ENCODE measurements around the gene TMEM174.

Gene TMEM174

GRCh38 chr5:73136055-73136562 lies 36.9 kb upstream of the TMEM174 start:
- no peaks in the 10 kb centered on the region for H3K9me3 ChIP-seq (ENCODE audit: control insufficient read depth in 2 of 2, low read length in 2 of 2)
- H3K4me3 ChIP-seq (ENCODE audit: low read length in 2 of 2), result no peak overlapping the region
- no peaks in the 10 kb centered on the region for H3K36me3 ChIP-seq (ENCODE audit: control insufficient read depth in 2 of 2, insufficient read depth in 2 of 2, low read length in 2 of 2)
- H3K27ac ChIP-seq (ENCODE audit: low read length), result no peak overlapping the region
- H3K4me1 ChIP-seq (ENCODE audit: control insufficient read depth, insufficient read depth, low read length), result no peaks in the 10 kb centered on the region
- no peak overlapping the region for H3K9ac ChIP-seq (ENCODE audit: low read length in 2 of 2)
- H3K27me3 ChIP-seq (ENCODE audit: control insufficient read depth in 1 of 2, insufficient read depth in 2 of 2, low read length in 2 of 2), result peaks cover 0 to 13% of the 10 kb centered on the region in 2 donors

DNA sequence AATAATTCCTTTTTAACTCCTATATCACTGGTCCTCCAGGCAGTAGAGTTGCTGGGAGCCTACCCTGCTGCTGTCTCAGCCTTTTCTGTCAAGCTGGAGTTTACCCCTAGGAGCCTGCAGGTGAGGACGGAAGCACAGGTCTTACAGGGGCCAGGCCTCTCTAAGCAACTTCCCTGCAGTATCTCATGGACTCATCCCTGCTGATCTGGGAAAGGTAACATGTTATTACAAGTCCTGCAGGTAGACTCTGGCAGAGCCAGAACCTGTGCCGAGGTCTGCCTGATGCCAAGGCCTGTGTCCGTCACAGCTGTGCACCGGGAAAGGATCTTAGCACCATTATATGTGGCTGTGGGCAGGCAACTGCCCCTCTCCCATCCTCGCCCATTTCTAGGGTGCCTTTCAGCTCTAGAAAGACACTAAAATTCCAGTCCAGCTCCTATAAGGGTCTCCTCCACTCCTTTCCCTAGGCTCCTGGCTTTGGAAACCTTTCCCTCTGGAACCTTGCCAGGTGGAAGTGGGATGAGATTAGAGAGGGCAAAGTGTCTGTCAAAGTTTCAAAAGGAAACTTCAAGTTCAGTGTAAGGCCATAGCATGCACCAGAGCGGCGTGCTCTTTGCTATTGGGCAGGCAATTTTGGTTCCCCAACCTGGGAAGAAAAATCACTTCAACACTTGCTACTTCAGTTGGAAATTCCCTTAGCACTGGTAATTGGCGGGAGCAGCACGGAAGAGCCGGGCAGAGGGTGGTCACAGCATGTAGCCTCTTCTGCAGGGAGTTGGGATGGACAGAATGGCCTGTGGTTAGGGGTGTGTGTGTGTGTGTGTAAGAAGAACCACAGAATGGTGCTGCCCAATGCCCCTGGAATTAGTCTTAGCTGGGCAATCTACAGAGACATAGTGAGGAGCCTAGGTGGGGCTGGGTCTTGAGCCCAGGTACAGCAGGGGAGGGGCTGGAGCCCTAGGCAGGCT lies 35.1 kb upstream of the TMEM174 start:
- Histone ChIP-seq H3K36me3 (ENCODE audit: control insufficient read depth in 2 of 2, insufficient read depth in 2 of 2, low read length in 2 of 2) (no peaks in the 10 kb centered on the region), H3K4me3 (ENCODE audit: low read length in 2 of 2) (no peak overlapping the region), H3K27me3 (ENCODE audit: control insufficient read depth in 1 of 2, insufficient read depth in 2 of 2, low read length in 2 of 2) (peaks cover 0 to 13% of the 10 kb centered on the region in 2 donors), H3K4me1 (ENCODE audit: control insufficient read depth, insufficient read depth, low read length) (no peaks in the 10 kb centered on the region), H3K9me3 (ENCODE audit: control insufficient read depth in 2 of 2, low read length in 2 of 2) (no peaks in the 10 kb centered on the region), H3K27ac (ENCODE audit: low read length) (no peak overlapping the region), H3K9ac (ENCODE audit: low read length in 2 of 2) (no peak overlapping the region)

- Histone ChIP-seq H3K9ac (ENCODE audit: low read length in 2 of 2) (no peak overlapping the region), H3K4me3 (ENCODE audit: low read length in 2 of 2) (no peak overlapping the region), H3K4me1 (ENCODE audit: control insufficient read depth, insufficient read depth, low read length) (no peaks in the 10 kb centered on the region), H3K36me3 (ENCODE audit: control insufficient read depth in 2 of 2, insufficient read depth in 2 of 2, low read length in 2 of 2) (no peaks in the 10 kb centered on the region), H3K27me3 (ENCODE audit: control insufficient read depth in 1 of 2, insufficient read depth in 2 of 2, low read length in 2 of 2) (peaks cover 0 to 13% of the 10 kb centered on the region in 2 donors), H3K27ac (ENCODE audit: low read length) (no peak overlapping the region), H3K9me3 (ENCODE audit: control insufficient read depth in 2 of 2, low read length in 2 of 2) (no peaks in the 10 kb centered on the region)
These were observed 33.5 kb upstream of the TMEM174 start for GRCh38 chr5:73139485-73139884.

DNA sequence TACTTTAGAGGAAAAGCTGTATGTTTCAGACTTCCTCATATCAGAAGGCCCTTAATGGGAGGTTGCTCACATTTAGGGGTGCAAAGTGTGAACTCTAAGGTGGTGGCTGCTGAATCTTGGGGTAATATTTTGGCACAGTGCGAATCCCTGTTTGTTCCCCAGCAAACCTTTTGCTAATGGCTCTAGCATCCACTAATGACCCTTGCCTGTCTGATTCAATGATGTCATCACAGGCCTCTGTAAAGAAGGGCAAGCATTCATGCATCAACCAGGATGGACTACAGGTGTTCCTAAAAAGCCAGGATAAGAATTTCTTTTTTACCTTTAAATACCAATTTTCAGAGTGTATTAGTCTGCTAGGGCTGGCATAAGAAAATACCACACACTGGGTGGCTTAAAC lies 32.2 kb upstream of the TMEM174 start:
- Histone ChIP-seq H3K27ac (ENCODE audit: low read length) (no peak overlapping the region), H3K4me3 (ENCODE audit: low read length in 2 of 2) (no peak overlapping the region), H3K36me3 (ENCODE audit: control insufficient read depth in 2 of 2, insufficient read depth in 2 of 2, low read length in 2 of 2) (no peaks in the 10 kb centered on the region), H3K4me1 (ENCODE audit: control insufficient read depth, insufficient read depth, low read length) (no peaks in the 10 kb centered on the region), H3K27me3 (ENCODE audit: control insufficient read depth in 1 of 2, insufficient read depth in 2 of 2, low read length in 2 of 2) (peaks cover 0 to 14% of the 10 kb centered on the region in 2 donors), H3K9ac (ENCODE audit: low read length in 2 of 2) (no peak overlapping the region), H3K9me3 (ENCODE audit: control insufficient read depth in 2 of 2, low read length in 2 of 2) (no peaks in the 10 kb centered on the region)

DNA sequence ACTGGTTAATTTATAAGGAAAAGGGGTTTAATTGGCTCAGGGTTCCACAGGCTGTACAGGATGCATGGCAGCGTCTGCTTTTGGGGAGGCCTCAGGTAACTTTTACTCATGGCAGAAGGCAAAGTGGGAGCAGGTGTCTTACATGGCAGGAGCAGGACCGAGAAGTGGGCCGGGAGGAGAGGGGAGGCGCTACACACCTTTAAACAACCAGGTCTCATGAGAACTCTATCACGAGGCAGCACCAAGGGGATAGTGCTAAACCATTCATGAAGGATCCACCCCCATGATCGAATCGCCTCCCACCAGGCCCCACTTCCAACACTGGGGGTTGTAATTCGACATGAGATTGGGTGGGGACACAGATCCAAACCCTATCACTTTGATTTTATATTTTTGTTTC lies 31.0 kb upstream of the TMEM174 start:
- Histone ChIP-seq H3K4me3 (ENCODE audit: low read length in 2 of 2) (no peak overlapping the region), H3K9ac (ENCODE audit: low read length in 2 of 2) (no peak overlapping the region), H3K9me3 (ENCODE audit: control insufficient read depth in 2 of 2, low read length in 2 of 2) (no peaks in the 10 kb centered on the region), H3K27me3 (ENCODE audit: control insufficient read depth in 1 of 2, insufficient read depth in 2 of 2, low read length in 2 of 2) (peaks cover 0 to 8% of the 10 kb centered on the region in 2 donors), H3K4me1 (ENCODE audit: control insufficient read depth, insufficient read depth, low read length) (no peaks in the 10 kb centered on the region), H3K27ac (ENCODE audit: low read length) (no peak overlapping the region), H3K36me3 (ENCODE audit: control insufficient read depth in 2 of 2, insufficient read depth in 2 of 2, low read length in 2 of 2) (no peaks in the 10 kb centered on the region)

GRCh38 chr5:73143716-73144115 lies 29.3 kb upstream of the TMEM174 start:
- Histone ChIP-seq H3K27ac (ENCODE audit: low read length) (no peak overlapping the region), H3K36me3 (ENCODE audit: control insufficient read depth in 2 of 2, insufficient read depth in 2 of 2, low read length in 2 of 2) (no peaks in the 10 kb centered on the region), H3K27me3 (ENCODE audit: control insufficient read depth in 1 of 2, insufficient read depth in 2 of 2, low read length in 2 of 2) (peaks cover 0 to 2% of the 10 kb centered on the region in 2 donors), H3K4me1 (ENCODE audit: control insufficient read depth, insufficient read depth, low read length) (no peaks in the 10 kb centered on the region), H3K9me3 (ENCODE audit: control insufficient read depth in 2 of 2, low read length in 2 of 2) (no peaks in the 10 kb centered on the region), H3K4me3 (ENCODE audit: low read length in 2 of 2) (no peak overlapping the region), H3K9ac (ENCODE audit: low read length in 2 of 2) (no peak overlapping the region)

GRCh38 chr5:73149540-73149939 lies 23.5 kb upstream of the TMEM174 start:
- Histone ChIP-seq H3K4me3 (ENCODE audit: low read length in 2 of 2) (no peak overlapping the region), H3K27ac (ENCODE audit: low read length) (no peak overlapping the region), H3K9me3 (ENCODE audit: control insufficient read depth in 2 of 2, low read length in 2 of 2) (no peaks in the 10 kb centered on the region), H3K36me3 (ENCODE audit: control insufficient read depth in 2 of 2, insufficient read depth in 2 of 2, low read length in 2 of 2) (no peaks in the 10 kb centered on the region), H3K27me3 (ENCODE audit: control insufficient read depth in 1 of 2, insufficient read depth in 2 of 2, low read length in 2 of 2) (peaks cover 0 to 2% of the 10 kb centered on the region in 2 donors), H3K9ac (ENCODE audit: low read length in 2 of 2) (no peak overlapping the region), H3K4me1 (ENCODE audit: control insufficient read depth, insufficient read depth, low read length) (no peaks in the 10 kb centered on the region)

DNA sequence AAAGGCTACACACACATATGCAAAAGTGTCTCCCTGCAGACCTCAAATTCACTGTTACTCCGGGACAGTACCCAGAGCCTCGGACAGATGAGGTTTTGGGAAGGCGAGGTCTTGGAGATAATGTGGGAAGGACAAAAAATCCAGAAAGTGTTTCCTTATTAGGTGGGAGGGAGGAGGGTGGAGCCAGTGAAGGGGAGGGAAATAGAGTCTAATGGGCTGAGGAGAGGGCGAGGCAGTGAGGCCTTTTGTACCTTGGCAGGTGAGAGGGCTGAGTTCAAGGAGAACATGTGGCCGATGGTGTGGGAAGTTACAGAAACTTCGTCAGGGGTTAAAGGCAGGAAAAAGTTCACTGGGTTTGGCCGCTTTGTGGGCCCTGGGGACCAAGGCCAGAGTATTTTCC lies 22.1 kb upstream of the TMEM174 start:
- no peaks in the 10 kb centered on the region for H3K4me1 ChIP-seq (ENCODE audit: control insufficient read depth, insufficient read depth, low read length)
- H3K27ac ChIP-seq (ENCODE audit: low read length), result no peak overlapping the region
- H3K36me3 ChIP-seq (ENCODE audit: control insufficient read depth in 2 of 2, insufficient read depth in 2 of 2, low read length in 2 of 2), result no peaks in the 10 kb centered on the region

DNA sequence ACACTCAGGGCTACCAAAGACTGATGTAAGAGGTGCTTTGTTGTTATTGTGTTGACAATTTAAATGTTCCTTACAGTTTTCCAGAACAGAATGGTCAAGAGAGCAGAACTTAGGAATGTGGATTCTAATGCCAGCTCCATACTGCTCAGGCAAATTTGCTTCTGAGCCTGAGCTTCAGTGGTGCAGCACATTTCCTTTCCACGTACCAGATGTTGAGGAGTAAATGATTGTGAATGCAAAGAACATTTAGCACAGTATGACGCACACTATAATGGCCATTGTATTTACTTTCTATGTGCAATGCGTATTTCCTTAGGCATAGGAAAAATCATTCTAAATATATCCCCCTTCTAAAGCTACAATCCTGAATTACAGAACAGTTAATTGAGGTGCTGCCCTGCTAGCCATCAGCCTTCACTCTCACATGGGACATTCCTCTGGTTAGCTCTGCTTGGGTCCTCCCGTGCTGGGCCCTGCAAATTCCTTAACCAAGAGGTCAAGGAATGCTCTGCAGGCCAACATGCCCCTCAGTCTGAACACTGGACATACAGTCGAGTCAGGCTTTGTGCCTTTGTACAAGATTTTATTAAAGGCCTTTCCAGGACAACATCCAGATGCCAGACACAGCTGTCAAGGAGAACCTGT lies 21.1 kb upstream of the TMEM174 start:
- no peak overlapping the region for H3K4me3 ChIP-seq (ENCODE audit: low read length in 2 of 2)
- H3K9ac ChIP-seq (ENCODE audit: low read length in 2 of 2), result no peak overlapping the region
- H3K36me3 ChIP-seq (ENCODE audit: control insufficient read depth in 2 of 2, insufficient read depth in 2 of 2, low read length in 2 of 2), result no peaks in the 10 kb centered on the region
- H3K9me3 ChIP-seq (ENCODE audit: control insufficient read depth in 2 of 2, low read length in 2 of 2), result no peaks in the 10 kb centered on the region
- no peaks in the 10 kb centered on the region for H3K4me1 ChIP-seq (ENCODE audit: control insufficient read depth, insufficient read depth, low read length)
- peaks cover 0 to 3% of the 10 kb centered on the region in 2 donors for H3K27me3 ChIP-seq (ENCODE audit: control insufficient read depth in 1 of 2, insufficient read depth in 2 of 2, low read length in 2 of 2)
- H3K27ac ChIP-seq (ENCODE audit: low read length), result no peak overlapping the region

More for the DNA sequence above, 22.1 kb upstream of the TMEM174 start:
- H3K9ac ChIP-seq (ENCODE audit: low read length in 2 of 2), result no peak overlapping the region
- no peak overlapping the region for H3K4me3 ChIP-seq (ENCODE audit: low read length in 2 of 2)
- no peaks in the 10 kb centered on the region for H3K27me3 ChIP-seq (ENCODE audit: control insufficient read depth in 1 of 2, insufficient read depth in 2 of 2, low read length in 2 of 2)
- H3K9me3 ChIP-seq (ENCODE audit: control insufficient read depth in 2 of 2, low read length in 2 of 2), result no peaks in the 10 kb centered on the region

- H3K27me3 ChIP-seq (ENCODE audit: control insufficient read depth in 1 of 2, insufficient read depth in 2 of 2, low read length in 2 of 2), result peaks cover 0 to 3% of the 10 kb centered on the region in 2 donors
- H3K9me3 ChIP-seq (ENCODE audit: control insufficient read depth in 2 of 2, low read length in 2 of 2), result no peaks in the 10 kb centered on the region
- H3K27ac ChIP-seq (ENCODE audit: low read length), result no peak overlapping the region
- H3K4me1 ChIP-seq (ENCODE audit: control insufficient read depth, insufficient read depth, low read length), result no peaks in the 10 kb centered on the region
- H3K9ac ChIP-seq (ENCODE audit: low read length in 2 of 2), result no peak overlapping the region
- no peaks in the 10 kb centered on the region for H3K36me3 ChIP-seq (ENCODE audit: control insufficient read depth in 2 of 2, insufficient read depth in 2 of 2, low read length in 2 of 2)
- H3K4me3 ChIP-seq (ENCODE audit: low read length in 2 of 2), result no peak overlapping the region
These were observed 20.3 kb upstream of the TMEM174 start for GRCh38 chr5:73152411-73153388.

Data from stomach smooth muscle (tissue), 2 donors.